GM21381 (cell line): ENCODE data around the gene BMP6.
"Not testable (repeated sequence)": the region's sequence is repeated elsewhere in the genome, so short reads cannot be mapped to it uniquely, and the experiment has no call there.

Experiments used
- ATAC-seq: cut with Tn5 transposase; IDR thresholded peaks from one replicate; pipeline ENCODE4 v1.9.1; 2021; ENCODE audit warnings: mild to moderate bottlenecking, moderate library complexity; ENCODE audit not compliant: unreplicated experiment

BMP6 gene

DNA sequence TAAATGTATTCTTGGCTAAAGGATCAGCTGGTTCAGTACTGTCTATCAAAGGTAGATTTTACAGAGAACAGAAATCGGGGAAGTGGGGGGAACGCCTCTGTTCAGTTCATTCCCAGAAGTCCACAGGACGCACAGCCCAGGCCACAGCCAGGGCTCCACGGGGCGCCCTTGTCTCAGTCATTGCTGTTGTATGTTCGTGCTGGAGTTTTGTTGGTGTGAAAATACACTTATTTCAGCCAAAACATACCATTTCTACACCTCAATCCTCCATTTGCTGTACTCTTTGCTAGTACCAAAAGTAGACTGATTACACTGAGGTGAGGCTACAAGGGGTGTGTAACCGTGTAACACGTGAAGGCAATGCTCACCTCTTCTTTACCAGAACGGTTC is 154.8 kb downstream of the BMP6 start:
- no peak for ATAC-seq

DNA sequence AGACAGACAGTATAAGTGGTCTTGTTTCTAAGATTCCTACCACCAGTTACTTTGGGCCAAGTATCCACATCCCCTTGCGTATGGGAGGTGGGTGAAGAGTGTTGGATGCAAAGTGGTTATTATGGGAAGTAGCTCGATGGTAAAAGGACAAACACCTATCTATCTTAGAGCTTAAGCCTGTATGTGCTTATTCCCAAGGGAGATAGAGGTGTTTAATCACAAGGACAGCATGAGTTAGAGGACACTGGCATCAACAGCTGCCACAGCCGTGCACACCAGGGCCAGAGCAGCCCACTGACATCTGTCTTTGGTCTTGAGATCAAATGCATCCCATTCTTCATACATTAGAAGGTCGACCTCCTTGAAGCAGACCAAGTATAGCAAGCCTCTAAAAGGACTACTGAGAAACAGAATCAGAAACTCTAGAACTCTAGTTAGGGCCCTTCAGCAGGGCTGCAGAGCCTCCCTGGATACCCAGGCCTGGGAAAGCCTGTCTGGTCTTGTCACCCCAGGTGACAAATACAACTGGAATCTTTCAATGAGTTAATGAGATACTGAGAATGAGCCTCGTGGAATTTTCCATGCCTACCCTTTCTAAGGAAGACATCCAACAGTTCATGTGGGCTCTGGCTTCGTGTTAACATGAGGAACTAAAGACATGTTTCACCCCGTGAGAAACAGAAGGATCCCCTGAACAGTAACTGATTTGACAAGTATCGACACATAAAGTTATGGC is 156.0 kb downstream of the BMP6 start:
- no peak for ATAC-seq

DNA sequence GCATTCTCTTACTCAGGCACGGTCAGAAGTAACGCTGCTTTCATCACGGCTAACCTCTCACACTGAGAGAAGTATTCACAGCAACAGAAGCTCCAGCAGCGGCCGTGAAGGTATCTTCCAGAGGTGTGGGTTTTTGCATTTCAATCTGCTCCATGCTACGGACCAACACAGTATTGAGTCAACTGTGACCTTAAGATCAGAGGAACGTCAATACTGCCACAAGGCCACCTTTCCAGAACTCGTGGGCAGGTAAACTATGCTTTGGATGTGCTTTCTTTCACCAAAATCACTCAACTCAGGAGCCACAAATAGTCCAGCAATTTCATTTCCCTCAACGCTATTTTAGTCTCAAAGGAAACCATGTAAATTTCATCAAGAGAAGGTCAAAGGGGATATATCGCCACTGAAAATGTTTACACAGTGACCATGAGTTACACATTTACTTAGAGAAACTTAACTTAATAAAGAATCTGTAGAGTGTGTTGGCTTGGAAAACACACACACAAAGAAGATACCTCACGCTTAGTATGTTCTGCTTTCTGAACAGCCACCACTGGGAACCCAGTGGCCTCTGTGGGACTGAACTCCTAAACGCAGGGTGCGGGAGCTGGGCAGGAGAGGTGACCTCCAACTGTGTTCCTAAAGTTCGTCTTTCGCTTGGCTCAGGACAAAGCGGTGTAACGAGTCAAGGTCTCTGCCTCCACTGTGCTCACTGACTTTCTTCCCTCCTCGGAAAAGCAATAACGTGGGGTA is 156.8 kb downstream of the BMP6 start:
- ATAC-seq: no peak

DNA sequence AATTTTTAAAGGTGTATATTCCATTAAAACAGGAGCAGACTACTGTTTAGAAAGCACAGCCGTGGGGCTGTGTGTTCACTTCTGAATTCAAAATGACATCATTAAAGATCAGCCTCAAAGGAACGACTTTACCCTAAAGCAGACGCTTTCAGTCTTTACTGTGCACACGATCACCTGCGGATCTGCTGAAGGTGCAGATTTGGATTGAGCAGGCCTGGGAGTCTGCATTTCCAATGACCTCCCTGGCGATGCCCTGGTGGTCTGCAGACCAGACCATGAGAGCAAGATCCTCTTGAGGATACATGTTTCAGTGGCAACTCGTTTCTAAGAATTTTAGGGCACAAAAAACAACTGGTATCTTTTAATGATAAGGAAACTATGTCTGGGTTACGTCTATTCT is 157.5 kb downstream of the BMP6 start:
- ATAC-seq: no peak

DNA sequence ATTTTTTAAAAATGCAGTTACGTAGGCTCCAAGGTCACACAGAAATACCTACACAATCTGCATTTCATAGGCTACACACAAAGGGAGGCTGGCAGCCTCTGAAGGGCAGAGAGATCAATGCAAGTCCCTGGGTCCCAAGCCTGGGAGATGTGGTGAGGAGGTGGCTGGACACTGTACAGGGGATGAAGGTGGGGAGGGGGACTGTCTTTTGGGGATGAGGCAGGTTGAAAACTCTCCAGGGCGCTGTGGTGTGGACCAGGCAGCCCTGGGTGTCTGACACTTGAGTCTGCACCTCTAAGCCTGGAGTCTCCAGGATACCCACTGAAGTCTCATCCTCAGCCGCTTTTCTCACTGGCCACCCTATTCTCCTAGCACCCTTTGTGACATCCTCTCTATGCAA is 160.2 kb downstream of the BMP6 start:
- no peak for ATAC-seq

DNA sequence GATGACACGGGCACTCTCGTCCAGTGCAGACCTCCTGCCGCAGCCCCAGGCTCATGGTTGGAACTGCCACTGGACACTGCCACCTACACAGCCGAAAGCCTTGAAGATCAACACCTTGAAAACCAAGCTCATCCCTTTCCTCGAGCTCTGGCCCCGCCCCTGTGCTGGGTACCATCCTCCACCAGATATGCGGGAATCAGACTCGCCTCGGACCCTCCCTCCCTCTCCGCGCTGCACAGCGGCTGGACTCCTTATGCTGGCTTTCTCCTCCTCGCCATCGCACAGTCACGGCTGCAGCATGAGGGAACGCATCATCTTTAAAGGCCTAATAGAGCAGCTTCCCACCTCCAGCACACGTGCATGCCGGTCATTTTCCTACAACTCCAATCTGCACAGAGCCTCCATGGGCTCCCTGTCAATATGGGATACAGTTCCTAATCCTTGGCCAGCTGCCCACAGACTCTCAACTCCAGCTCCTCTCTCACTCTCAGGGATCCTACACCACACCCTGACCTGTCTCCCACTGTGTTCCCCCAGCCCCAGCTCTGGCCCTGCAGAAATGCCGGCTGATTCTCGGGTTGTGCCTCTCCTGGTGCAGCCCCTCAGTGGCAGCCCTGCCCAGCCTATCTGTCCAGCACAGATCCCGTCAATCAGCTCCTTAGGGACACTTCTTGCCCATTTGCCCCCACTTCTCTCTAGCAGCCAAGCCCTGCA is 161.5 kb downstream of the BMP6 start:
- no peak for ATAC-seq

DNA sequence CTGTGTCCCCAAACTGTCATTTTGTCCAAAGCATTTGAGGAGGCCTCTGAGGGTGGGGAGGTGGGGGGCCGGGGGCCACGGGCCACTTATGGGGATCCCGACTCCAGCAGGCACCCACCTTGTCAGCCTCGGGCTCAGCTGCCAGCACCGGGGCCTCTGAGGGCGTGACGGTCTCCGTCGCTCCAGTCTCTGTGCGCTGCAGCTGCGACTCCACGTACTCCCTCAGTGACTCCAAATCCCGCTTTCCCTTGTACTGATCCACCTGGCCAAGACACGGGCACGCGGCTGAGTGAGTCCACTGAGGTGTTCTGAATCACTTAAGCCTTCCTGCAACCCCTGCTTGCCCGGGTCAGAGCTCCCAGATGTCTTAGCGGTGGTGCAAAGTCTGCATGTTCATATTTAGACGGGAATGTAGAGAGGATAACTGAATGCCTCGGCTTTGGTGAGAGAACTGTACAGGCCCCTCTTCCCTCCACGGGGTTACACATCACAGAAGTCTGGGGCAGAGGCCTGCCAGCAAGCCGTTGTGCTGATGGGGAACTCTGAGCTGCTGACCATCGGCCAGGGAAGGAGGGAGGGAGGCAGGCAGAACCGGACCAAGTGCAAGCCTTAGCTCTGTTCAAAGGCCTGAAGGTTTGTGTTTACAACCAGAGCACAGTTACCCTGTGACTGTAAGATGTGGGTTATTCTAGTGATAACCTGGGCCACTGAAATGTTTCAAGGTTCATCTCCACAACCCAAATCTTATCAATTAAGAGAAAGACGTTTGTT is 162.9 kb downstream of the BMP6 start:
- ATAC-seq: no peak

DNA sequence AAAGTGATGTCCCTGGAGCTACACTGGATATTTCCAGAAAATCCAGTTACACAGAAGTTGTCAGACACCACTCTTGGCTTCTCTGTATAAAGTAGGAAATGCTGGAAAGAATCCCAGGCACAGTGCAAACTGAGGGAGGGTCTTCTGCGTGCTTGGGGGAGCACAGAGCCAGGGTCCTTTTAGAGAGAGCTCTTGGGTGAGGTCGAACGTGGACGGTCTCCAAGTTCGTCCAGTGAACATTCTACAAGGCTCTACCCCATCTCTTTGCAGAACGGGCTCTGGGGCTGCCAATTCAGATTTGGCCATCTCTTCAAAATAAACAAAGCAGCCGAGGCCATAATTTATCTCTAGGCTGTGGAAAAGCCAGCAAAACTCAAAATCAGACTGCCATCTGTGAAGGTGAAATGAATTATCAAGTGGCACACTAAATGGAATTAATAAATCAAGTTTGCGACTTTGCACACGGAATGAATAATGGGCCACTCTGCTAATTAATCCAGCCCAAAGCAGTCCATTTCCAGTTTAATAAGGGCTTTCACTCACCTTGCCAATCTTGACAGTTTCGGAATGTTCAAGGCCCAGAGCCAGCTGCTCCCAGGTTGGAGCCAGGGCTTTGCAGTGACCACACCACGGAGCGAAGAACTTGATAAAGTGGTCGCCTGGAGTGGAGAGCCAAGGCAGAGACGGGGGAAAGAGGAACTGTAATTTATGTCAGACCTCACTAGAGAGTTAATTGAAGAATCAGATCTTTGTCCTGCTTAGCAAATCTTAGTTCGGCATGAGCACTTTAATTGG is 165.4 kb downstream of the BMP6 start:
- ATAC-seq: no peak

DNA sequence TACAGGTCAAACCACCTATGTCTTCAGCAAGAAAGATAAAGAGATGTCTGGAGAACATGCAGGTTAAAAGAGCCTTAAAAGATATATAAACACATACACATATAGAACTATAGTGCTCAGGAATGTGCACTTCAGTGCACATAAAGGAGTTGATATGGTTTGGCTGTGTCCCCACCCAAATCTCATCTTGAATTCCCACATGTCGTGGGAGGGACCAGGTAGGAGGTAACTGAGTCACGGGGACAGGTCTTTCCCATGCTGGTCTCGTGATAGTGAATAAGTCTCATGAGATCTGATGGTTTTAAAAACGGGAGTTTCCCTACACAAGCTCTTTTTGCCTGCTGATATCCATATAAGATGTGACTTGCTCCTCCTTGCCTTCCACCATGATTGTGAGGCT is 166.5 kb downstream of the BMP6 start:
- ATAC-seq: not testable (repeated sequence)

DNA sequence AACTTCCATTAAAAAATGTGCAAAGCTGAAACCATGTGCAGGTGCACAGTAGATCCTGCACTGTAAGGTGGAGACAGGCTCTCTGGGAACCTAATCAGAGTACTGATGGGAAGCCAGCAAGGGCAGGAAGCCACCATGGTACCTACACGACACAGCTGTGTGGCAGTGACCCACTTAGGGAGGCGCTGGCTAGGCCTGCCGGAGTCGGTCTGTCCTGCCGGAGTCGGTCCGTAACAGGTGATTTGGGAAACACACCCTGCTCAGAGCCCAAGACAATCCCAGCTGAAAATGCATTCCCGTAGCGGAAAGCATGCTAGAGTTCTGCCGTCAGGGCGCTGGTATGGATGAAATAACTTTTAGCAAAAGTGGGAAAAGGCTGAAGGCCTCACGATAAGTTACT is 167.4 kb downstream of the BMP6 start:
- no peak for ATAC-seq

DNA sequence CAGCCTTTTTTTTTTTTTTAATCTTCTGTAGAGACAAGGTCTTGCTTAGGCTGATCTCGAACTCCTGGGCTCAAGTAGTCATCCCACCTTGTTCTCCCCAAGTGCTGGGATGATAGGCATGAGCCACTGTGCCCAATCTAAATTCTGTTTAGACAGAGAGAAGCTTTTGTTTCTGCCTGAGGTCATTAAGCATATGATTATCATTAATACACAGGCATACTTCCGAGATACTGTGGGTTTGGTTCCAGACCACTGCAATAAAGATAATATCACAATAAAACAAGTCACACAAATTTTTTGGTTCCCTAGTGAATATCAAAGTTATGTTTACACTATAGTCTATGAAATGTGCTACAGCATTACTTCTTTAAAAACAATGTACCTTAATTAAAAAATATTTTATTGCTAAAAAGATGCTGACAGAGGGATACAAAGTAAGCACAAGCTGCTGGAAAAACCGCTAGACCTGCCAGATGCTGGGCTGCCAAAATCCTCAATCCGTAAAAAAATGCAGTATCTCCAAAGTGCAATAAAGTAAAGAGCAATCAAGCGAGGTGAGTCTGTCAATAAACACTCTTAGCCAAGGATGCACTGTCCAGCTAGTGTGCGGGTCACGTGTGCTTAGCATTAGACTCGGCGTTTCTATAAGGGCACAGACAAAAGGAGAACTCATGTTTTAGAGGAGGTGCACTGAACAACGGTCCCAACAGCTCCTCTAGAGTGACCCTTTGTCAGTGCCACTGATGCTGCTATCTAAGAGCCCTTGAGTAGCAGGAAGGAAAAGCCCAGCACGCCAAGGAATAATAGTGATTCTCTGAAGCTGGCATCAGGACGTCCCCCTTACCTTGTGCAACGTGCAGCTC is 168.6 kb downstream of the BMP6 start:
- no peak for ATAC-seq

DNA sequence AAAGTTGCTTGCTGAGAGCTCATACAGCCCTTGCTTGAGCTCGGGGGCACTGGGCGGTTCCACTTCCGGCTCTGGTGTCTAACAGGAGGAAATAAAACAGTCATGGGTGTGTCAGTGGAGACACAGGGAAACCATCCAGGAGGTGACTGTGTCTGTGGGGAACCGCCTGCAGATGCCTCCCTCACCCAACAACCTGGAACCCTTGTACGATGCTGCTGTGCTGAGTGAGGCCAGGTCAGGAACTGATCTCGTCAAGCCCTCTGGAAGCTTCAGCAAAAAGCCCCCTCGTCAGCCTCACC is 169.2 kb downstream of the BMP6 start:
- no peak for ATAC-seq

DNA sequence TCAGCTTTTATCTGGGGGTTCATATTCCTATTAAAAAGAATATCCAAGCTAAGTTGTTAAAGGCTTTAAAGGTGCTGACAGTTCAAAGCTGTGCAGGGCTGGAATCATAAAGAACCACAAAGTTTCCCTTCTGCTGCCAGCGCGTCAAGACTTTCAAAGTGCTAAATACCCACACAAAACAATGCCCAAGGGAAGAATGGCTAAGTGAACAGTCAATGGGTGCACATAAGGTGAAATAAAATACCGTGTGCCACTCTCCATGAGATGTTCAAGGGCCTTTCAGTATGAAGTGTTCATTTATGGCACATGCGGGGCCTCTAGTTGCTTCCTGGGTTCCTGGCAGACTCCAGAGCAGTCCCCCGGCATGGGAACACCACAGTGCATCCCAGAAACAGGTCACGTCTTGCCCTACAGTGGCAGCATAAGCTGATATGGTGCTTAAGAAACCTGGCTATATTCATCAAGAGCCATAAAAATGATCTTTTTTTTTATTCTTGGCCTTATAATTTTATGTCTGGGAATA is 170.6 kb downstream of the BMP6 start:
- ATAC-seq: no peak

DNA sequence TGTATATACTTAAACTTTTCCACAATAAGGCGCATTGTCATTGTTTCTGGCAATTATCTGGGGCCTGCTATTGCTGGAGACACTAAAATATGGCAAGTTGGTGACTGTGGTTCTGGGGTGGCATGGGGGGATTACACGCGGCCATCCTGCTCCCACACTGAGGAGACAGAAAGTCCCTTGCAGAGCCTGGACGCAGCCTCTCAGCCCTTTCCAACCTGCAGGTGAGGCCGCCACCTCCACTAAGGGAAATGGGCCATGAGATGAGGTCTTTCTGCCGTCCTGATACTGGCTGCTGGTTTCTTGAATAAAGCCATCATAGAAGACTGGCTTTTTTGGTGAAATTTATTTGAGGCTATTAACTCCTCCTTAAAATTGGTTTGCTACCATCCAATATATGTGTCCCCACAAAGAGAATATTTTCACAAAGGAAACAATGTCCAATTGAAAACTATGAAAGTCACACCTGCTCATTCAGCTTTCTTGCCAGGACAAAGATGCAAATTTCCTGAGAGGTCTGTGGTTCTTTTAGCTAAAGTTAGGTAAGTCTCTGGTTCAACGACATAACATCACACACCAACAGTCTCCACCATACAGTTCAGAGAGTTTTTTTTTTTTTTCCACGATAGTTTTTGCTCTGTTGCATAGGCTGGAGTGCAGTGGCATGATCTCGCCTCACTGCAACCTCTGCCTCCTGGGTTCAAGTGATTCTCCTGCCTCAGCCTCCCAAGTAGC is 171.7 kb downstream of the BMP6 start:
- no peak for ATAC-seq

DNA sequence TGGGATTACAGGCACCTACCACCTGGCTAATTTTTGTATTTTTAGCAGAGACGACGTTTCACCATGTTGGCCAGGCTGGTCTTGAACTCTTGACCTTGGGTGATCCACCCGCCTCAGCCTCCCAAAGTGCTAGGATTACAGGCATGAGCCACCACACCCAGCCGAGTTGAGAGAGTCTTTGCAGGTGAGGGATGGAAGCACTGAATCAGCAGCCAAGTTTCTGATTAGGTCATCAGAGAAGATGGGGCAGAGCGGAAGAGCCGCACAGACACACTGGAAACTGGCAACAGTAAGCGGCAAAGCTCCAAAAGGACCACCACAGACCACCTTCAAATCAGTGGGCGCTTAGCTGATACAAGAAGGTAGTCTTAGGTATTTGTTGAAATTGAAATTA is 172.3 kb downstream of the BMP6 start:
- not testable (repeated sequence) for ATAC-seq

DNA sequence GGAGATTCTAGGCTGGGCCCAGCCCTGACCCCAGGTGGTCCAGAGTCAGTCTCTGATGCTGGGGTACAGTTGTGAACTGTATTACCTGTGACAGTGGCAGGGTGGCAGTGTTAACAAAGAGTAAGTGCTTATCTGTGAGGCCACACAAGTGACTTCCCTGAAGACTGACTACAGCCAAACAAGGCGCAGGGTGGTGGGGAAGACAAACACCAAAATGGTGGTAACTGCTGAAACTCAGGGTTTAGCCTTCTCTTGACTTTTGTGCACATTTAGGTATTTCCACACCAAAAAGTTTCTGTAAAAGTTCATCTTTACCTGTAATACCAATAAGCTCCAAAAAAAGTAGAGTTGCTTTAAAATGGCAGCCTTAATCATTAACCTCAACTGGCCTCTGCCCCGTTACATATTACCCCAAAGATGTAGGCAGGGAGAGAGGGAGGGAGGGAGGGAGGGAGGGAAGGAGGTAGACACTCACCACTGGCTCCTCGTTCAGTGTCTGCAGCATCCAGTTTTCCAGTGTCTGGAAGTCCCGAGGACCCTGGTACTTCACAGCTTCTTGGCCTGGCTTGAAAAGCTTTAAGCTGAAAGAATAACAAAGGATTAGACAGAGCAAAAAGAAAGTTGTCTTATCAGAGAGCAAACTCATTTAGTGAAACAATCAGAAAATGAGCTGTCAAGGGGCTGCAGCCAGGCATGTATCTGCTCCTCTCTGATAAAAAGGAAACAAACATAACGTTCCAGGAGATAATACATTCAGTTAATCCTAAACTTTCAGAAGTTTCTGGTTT is 173.4 kb downstream of the BMP6 start:
- no peak for ATAC-seq

DNA sequence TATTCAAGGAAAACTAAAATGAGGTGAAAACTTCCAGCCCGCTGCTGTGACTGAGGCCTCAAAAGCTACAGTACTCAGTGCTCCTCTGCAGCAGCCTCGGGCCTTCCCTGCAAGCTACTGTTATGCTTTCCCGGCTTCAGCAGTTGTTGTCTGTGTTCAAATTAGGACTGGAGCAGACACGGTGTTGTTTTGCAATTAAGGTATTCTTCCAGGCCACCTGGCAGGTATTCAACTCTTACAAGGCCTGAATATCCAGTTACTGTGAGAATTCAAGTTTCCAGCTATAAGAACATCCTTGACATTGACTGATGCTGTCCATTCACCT is 174.0 kb downstream of the BMP6 start:
- no peak for ATAC-seq

DNA sequence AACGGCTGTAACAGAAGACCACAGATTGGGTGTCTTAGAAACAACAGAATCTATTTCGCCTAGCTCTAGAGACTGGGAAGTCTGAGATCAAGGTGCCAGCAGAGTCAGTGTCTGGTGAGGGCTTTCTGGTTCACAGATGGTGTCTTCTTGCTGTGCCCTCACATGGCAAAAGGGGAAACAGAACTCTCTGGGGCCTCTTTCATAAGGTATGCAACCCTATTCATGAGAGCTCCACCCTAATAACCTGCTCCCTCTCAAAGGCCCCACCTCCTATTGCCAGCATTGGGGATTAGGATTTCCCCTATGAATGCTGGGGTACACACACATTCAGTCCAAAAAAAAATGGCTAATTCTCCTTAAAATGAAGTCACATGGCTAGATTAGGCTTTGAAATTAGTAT is 174.7 kb downstream of the BMP6 start:
- ATAC-seq: no peak
